Right lobe of liver (tissue), 4 donors: ENCODE results near the gene SHQ1.

Source experiments
- POLR2A ChIP-seq: fragments of 450-650 bp; IDR thresholded peaks from one replicate; pipeline ENCODE4 v1.6.1; 2017; ENCODE audit warnings: antibody characterized with exemption, mild to moderate bottlenecking
- TF ChIP-seq, protein P1 (sequence below), 4 donors: fragments of 200-600 bp in 3 of 4; fragments of 450-650 bp in 1 of 4; IDR thresholded peaks; one replicate each; pipeline versions ENCODE4 v1.5.1 to v1.8.0; 2016 to 2022; ENCODE audit warnings: antibody characterized with exemption in 4 of 4, mild to moderate bottlenecking in 2 of 4
- donor health status: DM: no; HTN: no; CAD: no.
- donor health status: DM: no; HTN: no; CAD: no.
- donor health status: DM: no; HTN: yes; CAD: no.

DNA sequence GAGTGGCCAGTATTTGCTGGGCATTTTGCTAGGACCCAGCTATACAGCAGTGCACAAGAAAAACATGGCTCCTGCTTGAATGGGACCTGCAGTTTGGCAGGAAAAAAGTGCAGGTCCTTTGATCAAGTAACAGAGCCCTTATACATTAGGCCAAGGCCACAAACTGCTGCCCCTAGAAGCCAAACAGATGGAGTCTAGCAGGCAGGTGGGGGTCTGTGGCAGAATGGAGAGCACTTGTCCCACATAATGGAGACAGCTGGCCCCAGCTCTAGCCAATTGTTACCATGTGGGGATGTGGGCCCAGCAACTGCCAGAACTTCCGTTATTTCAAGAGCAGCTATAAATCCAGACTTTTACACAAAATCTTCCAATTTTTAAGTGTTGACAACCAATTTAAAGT lies 79.3 kb downstream of the SHQ1 start:
- TF ChIP-seq, protein P1, sequence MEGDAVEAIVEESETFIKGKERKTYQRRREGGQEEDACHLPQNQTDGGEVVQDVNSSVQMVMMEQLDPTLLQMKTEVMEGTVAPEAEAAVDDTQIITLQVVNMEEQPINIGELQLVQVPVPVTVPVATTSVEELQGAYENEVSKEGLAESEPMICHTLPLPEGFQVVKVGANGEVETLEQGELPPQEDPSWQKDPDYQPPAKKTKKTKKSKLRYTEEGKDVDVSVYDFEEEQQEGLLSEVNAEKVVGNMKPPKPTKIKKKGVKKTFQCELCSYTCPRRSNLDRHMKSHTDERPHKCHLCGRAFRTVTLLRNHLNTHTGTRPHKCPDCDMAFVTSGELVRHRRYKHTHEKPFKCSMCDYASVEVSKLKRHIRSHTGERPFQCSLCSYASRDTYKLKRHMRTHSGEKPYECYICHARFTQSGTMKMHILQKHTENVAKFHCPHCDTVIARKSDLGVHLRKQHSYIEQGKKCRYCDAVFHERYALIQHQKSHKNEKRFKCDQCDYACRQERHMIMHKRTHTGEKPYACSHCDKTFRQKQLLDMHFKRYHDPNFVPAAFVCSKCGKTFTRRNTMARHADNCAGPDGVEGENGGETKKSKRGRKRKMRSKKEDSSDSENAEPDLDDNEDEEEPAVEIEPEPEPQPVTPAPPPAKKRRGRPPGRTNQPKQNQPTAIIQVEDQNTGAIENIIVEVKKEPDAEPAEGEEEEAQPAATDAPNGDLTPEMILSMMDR (IDR thresholded peaks at IDR 0.05), result no peak
- TF ChIP-seq POLR2A, result no peak
